ENCODE data around the gene CFAP251. TPM values are rescaled to one million over a fixed set of nuclear protein-coding genes. Genes with fewer than 3 reads are reported as not detected.
A peak's percentile ranks its signal among the peaks of the same experiment; 100 is the strongest.

CFAP251 gene
- total RNA-seq, 1 experiment from 2014 or later, result 0.81 TPM

- Histone ChIP-seq H3K27ac (ENCODE audit: insufficient read length, low read depth, low read length) (no peak overlapping the region), H4K8ac (replicated peaks; ENCODE audit: insufficient read length, low read depth, low read length) (no peak overlapping the region), H2BK15ac (ENCODE audit: low read depth, low read length) (no peak overlapping the region), H3K23ac (ENCODE audit: insufficient read length, low read depth, low read length) (no peak overlapping the region), H2BK20ac (ENCODE audit: low read depth, low read length, poor library complexity, severe bottlenecking) (no peak overlapping the region), H2BK12ac (ENCODE audit: insufficient read length, low read depth, low read length) (no peak overlapping the region), H3K27me3 (ENCODE audit: insufficient read depth, low read length) (no peaks in the 10 kb centered on the region), H3K79me2 (ENCODE audit: insufficient read depth, low read length) (no peaks in the 10 kb centered on the region), H3K14ac (ENCODE audit: insufficient read depth, low read length) (no peak overlapping the region), H2AK5ac (ENCODE audit: insufficient read length, low read length) (no peak overlapping the region), H3T11ph (ENCODE audit: low read length) (no peak overlapping the region), H3K9ac (ENCODE audit: extremely low read depth, insufficient read length, low read length) (no peak overlapping the region), H3K56ac (ENCODE audit: insufficient read length, low read depth, low read length) (no peak overlapping the region), H4K20me1 (ENCODE audit: control insufficient read depth, insufficient read depth, insufficient read length) (no peaks in the 10 kb centered on the region), H2AFZ (ENCODE audit: low read length) (no peak overlapping the region), H3K4ac (ENCODE audit: low read depth, low read length) (no peak overlapping the region), H3K23me2 (ENCODE audit: insufficient read length, low read depth, low read length, poor library complexity, severe bottlenecking) (no peaks in the 10 kb centered on the region), H4K5ac (ENCODE audit: insufficient read length, low read depth, low read length) (peak overlapping the region; percentile 60), H4K91ac (ENCODE audit: insufficient read length, low read depth, low read length) (no peak overlapping the region), H3K4me1 (ENCODE audit: insufficient read depth, low read length) (no peaks in the 10 kb centered on the region; the same call in 1 of the 2 replicates), H3K4me2 (ENCODE audit: insufficient read depth, insufficient read length, low read length) (peak overlapping the region; percentile 35), H3K18ac (ENCODE audit: insufficient read length, low read depth, low read length) (no peak overlapping the region), H3K9me3 (ENCODE audit: control insufficient read depth, low read depth, low read length) (no peaks in the 10 kb centered on the region), H2BK120ac (ENCODE audit: low read depth, low read length, poor library complexity, severe bottlenecking) (no peak overlapping the region), H2BK5ac (ENCODE audit: insufficient read length, low read length) (no peak overlapping the region), H3K79me1 (ENCODE audit: insufficient read depth, low read depth, low read length, poor library complexity, severe bottlenecking) (no peaks in the 10 kb centered on the region)
- no peak overlapping the region for H3K27ac Mint-ChIP-seq
- no CpG with 5 or more reads among the region's 2 CpGs for WGBS (ENCODE audit: extremely low coverage, insufficient read length, low lambda C conversion rate)
- H3K4me1 Mint-ChIP-seq, result peaks cover 10% of the 10 kb centered on the region in 2 experiments
- no peak for TF ChIP-seq CTCF (conservative IDR thresholded peaks at IDR 0.05)
- H3K4me3 Mint-ChIP-seq, result no peak overlapping the region
- no peak for DNase-seq
- H3K27me3 Mint-ChIP-seq (ENCODE audit: low read depth), result peaks cover under 1% of the 10 kb centered on the region
- peaks cover 6 to 14% of the 10 kb centered on the region in 2 experiments; a peak in 3 of 5 replicates for H3K9me3 Mint-ChIP-seq
- peaks cover 0 to 7% (median 0%) of the 10 kb centered on the region in 3 experiments; a peak in 2 of 7 replicates for H3K36me3 Mint-ChIP-seq (ENCODE audit: insufficient read depth in 1 of 3, low read depth in 3 of 3)
Measured at GRCh38 chr12:121947981-121948380, 29.6 kb downstream of the CFAP251 start.

Data from H9 (cell line).